Measurements from ENCODE around the gene TPST2. TPM values are rescaled to one million over a fixed set of nuclear protein-coding genes. Genes with fewer than 3 reads are reported as not detected.

TPST2 gene
- total RNA-seq, 2 donors from 2014 or later, result 37.7 to 82.3 TPM

DNA sequence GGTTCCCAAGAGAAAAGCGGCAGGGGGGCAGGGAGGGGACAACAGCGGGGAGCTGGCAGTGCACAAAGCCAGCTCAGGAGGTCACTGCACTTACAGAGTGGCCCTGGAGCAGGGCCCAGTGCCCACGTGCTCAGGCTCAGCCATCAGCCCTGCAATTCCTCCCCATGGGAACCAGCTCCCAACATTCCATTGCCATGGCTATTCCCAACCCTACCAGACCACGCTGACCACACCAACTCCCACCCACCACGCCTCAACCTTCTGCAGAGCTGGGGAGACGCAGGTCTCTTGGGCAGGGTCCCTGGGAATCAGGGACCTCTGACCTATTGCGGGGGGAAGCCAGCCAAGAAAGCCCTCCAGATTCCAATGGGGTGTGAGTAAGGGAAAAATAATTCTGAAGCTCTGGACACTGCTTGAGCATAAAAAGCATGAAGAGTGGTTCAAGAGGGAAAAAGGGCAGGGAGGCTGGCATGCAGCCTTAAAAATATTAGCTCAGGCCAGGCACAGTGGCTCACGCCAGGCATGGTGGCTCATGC is 39.4 kb downstream of the TPST2 start:
- Histone ChIP-seq H3K27ac (peak overlapping the region in 1 of 2 donors; percentile 47), H3K4me3 (peak overlapping the region; percentile 39), H3K27me3 (replicated peaks; ENCODE audit: insufficient read depth) (no peaks in the 10 kb centered on the region), H3K4me1 (ENCODE audit: control insufficient read depth in 1 of 2, low read depth in 2 of 2) (peaks cover 0 to 17% of the 10 kb centered on the region in 2 donors), H3K9me3 (no peaks in the 10 kb centered on the region), H3K36me3 (no peaks in the 10 kb centered on the region)
- ATAC-seq (ENCODE audit: insufficient number of reproducible peaks, low FRiP score, low read depth) (peak; percentile 62), DNase-seq (ENCODE audit: low spot score) (no peak)
- TF ChIP-seq, protein P1, sequence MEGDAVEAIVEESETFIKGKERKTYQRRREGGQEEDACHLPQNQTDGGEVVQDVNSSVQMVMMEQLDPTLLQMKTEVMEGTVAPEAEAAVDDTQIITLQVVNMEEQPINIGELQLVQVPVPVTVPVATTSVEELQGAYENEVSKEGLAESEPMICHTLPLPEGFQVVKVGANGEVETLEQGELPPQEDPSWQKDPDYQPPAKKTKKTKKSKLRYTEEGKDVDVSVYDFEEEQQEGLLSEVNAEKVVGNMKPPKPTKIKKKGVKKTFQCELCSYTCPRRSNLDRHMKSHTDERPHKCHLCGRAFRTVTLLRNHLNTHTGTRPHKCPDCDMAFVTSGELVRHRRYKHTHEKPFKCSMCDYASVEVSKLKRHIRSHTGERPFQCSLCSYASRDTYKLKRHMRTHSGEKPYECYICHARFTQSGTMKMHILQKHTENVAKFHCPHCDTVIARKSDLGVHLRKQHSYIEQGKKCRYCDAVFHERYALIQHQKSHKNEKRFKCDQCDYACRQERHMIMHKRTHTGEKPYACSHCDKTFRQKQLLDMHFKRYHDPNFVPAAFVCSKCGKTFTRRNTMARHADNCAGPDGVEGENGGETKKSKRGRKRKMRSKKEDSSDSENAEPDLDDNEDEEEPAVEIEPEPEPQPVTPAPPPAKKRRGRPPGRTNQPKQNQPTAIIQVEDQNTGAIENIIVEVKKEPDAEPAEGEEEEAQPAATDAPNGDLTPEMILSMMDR (IDR thresholded peaks at IDR 0.05), result no peak

DNA sequence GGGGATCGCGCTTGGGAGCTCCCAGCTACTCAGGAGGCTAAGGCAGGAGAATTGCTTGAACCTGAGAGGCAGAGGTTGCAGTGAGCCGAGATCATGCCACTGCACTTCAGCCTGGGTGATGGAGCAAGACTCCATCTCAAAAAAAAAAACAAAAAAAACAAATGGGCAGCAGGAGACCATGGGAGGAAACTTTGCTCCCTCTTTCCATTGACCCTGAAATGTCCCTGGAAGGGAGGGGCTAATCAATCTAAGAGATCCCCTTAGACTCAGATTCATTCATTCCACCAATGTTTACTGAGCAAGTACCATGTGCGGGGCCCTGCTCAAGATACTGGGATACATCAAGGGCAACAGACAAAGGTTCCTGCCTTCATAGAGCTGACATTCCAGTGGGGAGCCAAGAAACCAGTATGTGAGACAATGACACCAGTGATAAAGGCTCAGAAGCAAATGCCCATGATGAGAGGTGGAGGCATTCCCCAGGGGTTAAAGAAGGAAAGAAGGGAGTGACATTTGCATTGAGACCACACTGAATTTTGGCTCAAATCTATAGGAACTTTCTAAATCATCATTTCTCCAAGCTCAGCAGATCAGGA is 39.9 kb downstream of the TPST2 start:
- H3K4me1 ChIP-seq (ENCODE audit: control insufficient read depth in 1 of 2, low read depth in 2 of 2), result peaks cover 0 to 17% of the 10 kb centered on the region in 2 donors
- no peak overlapping the region for H3K4me3 ChIP-seq
- H3K27ac ChIP-seq, result no peak overlapping the region
- H3K27me3 ChIP-seq (replicated peaks; ENCODE audit: insufficient read depth), result no peaks in the 10 kb centered on the region
- DNase-seq (ENCODE audit: low spot score) (no peak), ATAC-seq (ENCODE audit: insufficient number of reproducible peaks, low FRiP score, low read depth) (no peak)
- H3K36me3 ChIP-seq, result no peaks in the 10 kb centered on the region
- no peaks in the 10 kb centered on the region for H3K9me3 ChIP-seq
- TF ChIP-seq, protein P1 (IDR thresholded peaks at IDR 0.05), result no peak

GRCh38 chr22:26548984-26549383 is 40.9 kb downstream of the TPST2 start:
- H3K36me3 ChIP-seq, result no peaks in the 10 kb centered on the region
- no peak for ATAC-seq (ENCODE audit: insufficient number of reproducible peaks, low FRiP score, low read depth)
- H3K4me1 ChIP-seq (ENCODE audit: control insufficient read depth in 1 of 2, low read depth in 2 of 2), result peaks cover 0 to 17% of the 10 kb centered on the region in 2 donors
- H3K9me3 ChIP-seq, result no peaks in the 10 kb centered on the region
- DNase-seq (ENCODE audit: low spot score), result no peak
- no peak overlapping the region for H3K27ac ChIP-seq
- H3K4me3 ChIP-seq, result no peak overlapping the region
- H3K27me3 ChIP-seq (replicated peaks; ENCODE audit: insufficient read depth), result no peaks in the 10 kb centered on the region
- TF ChIP-seq, protein P1 (IDR thresholded peaks at IDR 0.05), result no peak

DNA sequence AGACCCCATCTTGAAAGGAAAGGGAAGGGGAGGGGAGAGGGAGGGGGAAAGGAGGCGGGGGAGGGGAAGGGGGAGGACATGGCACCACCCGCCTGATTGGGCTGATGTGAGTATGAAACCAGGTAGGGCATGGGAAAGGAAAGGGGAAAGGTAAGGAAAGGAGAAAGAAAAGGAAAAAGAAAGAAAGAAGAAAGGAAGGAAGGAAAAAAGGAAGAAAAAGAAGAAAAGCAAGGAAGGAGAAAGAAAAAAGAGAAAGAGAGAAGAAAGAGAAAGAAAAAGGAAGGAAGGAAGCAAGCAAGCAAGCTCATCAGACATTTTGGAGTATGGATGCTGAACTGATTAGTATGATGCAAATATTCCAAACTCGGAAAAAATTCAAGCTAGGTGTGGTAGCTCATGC is 41.6 kb downstream of the TPST2 start:
- no peak for DNase-seq (ENCODE audit: low spot score)
- H3K36me3 ChIP-seq, result no peaks in the 10 kb centered on the region
- no peaks in the 10 kb centered on the region for H3K27me3 ChIP-seq (replicated peaks; ENCODE audit: insufficient read depth)
- peaks cover 0 to 17% of the 10 kb centered on the region in 2 donors for H3K4me1 ChIP-seq (ENCODE audit: control insufficient read depth in 1 of 2, low read depth in 2 of 2)
- no peak overlapping the region for H3K27ac ChIP-seq
- ATAC-seq (ENCODE audit: insufficient number of reproducible peaks, low FRiP score, low read depth), result no peak
- no peaks in the 10 kb centered on the region for H3K9me3 ChIP-seq
- TF ChIP-seq, protein P1 (IDR thresholded peaks at IDR 0.05), result no peak
- no peak overlapping the region for H3K4me3 ChIP-seq

- H3K27ac ChIP-seq, result no peak overlapping the region
- TF ChIP-seq, protein P1 (IDR thresholded peaks at IDR 0.05), result no peak
- H3K27me3 ChIP-seq (replicated peaks; ENCODE audit: insufficient read depth), result no peaks in the 10 kb centered on the region
- H3K9me3 ChIP-seq, result no peaks in the 10 kb centered on the region
- H3K4me3 ChIP-seq, result no peak overlapping the region
- no peak for ATAC-seq (ENCODE audit: insufficient number of reproducible peaks, low FRiP score, low read depth)
- DNase-seq (ENCODE audit: low spot score), result no peak
- H3K4me1 ChIP-seq (ENCODE audit: control insufficient read depth in 1 of 2, low read depth in 2 of 2), result peaks cover 0 to 17% of the 10 kb centered on the region in 2 donors
- no peaks in the 10 kb centered on the region for H3K36me3 ChIP-seq
Measured at GRCh38 chr22:26547837-26548236, 42.1 kb downstream of the TPST2 start.

Measured in thoracic aorta (tissue), 2 donors.